Measurements from ENCODE around the gene TAF11L2. TPM values are rescaled to one million over a fixed set of nuclear protein-coding genes. Genes with fewer than 3 reads are reported as not detected.
"Not testable (repeated sequence)": the region's sequence is repeated elsewhere in the genome, so short reads cannot be mapped to it uniquely, and the experiment has no call there.

The TAF11L2 gene
- total RNA-seq = not detected
- long read RNA-seq, donor 1 = 0 reads
- long read RNA-seq, donor 2 = 0 reads

- DNase-seq (ENCODE audit: low spot score); intact Hi-C loops (cut with DNase I): not testable (repeated sequence)
Observed at GRCh38 chr5:17497931-17498330, at the start of gene TAF11L2. Gene TAF11L2, plus strand, starts transcription at chr5:17498231.

- DNase-seq (ENCODE audit: low spot score) = no peak
- intact Hi-C loops (cut with DNase I) = no loop called here
Observed at GRCh38 chr5:17448877-17449276, 49.2 kb upstream of the TAF11L2 start.

DNA sequence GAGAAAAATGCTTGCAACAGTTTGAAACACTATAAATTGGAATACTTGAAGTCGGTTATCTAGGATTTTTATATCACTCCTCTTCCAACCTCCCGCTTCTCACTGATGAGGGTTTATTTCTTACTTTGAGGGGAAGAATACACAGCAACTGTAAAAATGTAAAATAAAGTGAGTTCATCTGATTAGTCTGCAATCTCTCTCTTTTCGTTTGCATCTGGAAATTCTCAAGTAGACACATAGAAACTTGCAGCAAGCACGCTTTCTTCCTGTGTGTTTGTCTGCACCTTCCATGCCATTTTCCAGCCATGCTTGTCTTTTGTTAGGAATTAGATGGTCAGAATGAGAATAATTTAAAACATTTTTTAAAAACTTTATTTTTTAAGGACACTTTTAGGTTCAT, 45.1 kb upstream of the TAF11L2 start:
- intact Hi-C loops (cut with DNase I) = no loop called here
- no peak for DNase-seq (ENCODE audit: low spot score)

DNA sequence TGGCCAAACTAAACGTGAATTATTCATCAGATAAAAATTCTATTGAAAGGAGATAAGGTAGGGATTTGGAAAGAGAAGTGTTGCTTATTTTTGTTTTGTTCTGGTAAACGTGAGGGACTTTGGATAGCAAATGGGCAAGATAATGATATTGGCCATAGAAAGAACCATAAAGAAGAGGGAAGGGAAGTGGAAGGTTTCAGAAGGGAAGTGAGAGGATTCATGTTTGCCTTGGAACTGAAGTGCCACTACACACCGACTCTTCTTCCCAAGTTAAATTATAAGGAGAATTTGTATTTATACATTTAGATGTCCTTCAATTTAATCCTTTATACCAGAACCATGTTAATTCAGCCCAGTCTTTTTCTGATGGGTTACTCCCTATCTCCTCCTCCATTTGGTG, 42.1 kb upstream of the TAF11L2 start:
- DNase-seq (ENCODE audit: low spot score) = no peak
- intact Hi-C loops (cut with DNase I) = loop anchor here in 1 of 2 donors (5.0 kb wide), 1 partner anchor 954 kb away; no protein-coding TSS in a partner anchor

DNA sequence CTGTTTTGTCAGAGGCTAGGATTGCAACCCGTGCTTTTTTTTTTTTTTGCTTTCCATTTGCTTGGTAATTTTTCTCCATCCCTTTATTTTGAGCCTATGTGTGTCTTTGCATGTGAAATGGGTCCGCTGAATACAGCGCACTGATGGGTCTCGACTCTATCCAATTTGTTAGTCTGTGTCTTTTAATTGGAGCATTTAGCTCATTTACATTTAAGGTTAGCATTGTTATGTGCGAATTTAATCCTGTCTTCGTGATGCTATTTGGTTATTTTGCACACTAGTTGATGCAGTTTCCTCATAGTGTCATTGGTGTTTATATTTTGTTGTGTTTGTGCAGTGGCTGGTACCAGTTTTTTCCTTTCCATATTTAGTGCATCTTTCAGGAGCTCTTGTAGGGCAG, 36.2 kb upstream of the TAF11L2 start:
- DNase-seq (ENCODE audit: low spot score) = no peak
- intact Hi-C loops (cut with DNase I) = no loop called here

- DNase-seq (ENCODE audit: low spot score) = no peak
- intact Hi-C loops (cut with DNase I) = no loop called here
Observed at GRCh38 chr5:17463653-17464052, 34.4 kb upstream of the TAF11L2 start.

DNA sequence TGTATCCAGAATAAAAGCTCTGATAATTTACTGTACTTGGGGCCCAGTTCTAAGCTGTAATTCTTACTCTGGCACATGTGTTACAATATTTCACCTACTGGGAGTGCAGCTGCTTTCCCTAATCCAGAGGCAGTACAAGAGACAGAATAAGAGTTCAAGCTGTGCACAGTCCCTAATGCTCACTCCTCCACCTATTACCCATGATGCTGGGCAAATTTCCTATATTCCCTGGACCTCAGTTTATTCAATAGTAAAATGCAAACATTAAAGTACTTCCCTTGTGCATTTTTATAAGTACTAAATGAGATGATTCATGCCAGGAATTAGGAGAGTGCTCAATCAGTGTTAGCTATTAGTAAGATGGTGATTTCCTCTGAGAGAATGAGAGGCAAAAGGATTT, 28.0 kb upstream of the TAF11L2 start:
- intact Hi-C loops (cut with DNase I) = no loop called here
- no peak for DNase-seq (ENCODE audit: low spot score)

DNA sequence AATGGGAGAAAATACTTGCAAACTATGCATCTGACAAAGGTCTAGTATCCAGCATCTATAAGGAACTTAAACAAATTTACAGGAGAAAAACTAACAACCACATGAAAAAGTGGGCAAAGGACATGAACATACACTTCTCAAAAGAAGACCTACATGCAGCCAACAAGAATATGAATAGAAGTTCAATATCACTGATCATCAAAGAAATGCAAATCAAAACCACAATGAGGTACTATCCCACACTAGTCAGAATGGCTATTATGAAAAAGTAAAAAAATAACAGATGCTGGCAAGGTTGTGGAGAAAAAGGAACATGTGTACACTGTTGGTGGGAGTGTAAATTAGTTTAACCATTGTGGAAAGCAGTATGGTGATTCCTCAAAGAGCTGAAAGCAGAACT, 23.0 kb upstream of the TAF11L2 start:
- DNase-seq (ENCODE audit: low spot score); intact Hi-C loops (cut with DNase I): not testable (repeated sequence)

GRCh38 chr5:17477043-17477442, 21.0 kb upstream of the TAF11L2 start:
- intact Hi-C loops (cut with DNase I) = no loop called here
- no peak for DNase-seq (ENCODE audit: low spot score)

DNA sequence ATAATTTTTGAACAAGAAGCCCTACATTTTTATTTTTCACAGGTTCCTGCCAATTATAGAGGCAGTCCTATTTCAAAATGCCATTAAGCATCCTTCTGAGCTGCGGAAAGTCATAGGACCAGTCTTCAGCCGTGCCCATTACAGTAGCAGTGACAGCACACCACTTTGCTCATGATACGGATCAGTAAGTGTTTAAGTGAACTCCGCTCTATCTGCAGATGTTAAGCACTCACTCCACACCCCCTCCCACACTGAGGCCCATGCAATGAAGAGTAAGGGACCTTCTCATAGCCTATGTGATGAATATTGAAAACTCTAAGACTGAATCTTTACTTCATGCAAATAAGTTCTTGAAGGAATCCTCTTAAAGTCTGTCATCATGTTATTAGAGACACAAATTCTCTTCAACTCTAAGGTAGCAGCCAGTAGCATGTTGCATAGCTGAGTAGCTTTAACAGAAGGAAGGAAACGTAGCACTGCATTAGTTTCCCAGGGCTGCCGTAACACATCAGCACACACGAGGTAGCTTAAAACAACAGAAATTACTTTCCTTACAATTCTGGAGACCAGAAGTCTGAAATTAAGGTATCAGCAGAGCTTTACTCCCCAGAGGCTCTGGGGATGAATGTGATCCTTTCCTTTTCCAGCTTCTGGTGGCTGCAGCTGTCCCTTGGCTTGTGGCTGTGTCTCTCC, 20.3 kb upstream of the TAF11L2 start:
- DNase-seq (ENCODE audit: low spot score) = no peak

DNA sequence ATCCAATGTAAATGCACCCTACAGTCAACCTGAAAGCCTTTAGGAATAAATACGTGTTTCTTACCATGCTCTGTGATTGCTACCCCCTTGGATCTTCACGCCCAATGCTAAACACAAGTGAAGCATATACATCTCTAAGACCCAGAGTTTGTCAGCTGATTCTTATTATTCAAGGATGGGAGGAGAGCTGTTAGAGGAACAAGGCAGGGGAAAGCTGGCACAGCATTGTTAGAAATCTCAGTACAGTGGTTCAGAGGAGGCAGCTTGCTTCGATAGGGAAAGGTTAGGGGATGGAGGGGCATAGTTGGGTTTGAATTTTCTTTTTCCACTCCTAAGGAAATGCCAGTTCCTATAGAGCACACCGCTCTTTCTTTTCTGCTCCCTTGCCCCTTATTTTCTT, 16.7 kb upstream of the TAF11L2 start:
- no peak for DNase-seq (ENCODE audit: low spot score)
- intact Hi-C loops (cut with DNase I) = no loop called here

More for the DNA sequence above, 20.3 kb upstream of the TAF11L2 start:
- intact Hi-C loops (cut with DNase I) = no loop called here

DNA sequence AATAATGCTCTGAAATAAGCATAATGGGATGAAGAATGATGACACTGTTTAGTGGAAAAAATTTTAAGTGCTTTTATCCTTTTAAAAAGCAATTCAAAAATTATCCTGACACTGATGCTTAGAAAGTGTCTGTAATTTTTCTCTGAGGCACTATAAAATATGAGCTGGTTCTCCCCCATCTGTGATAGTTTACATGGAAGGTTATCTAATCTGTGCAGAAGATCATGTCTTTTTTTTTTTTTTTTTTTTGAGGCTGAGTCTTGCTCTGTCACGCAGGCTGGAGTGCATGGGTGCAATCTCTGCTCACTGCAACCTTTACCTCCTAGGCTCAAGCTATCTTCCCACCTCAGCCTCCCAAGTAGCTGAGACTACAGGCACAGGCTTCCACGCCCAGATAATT, 15.2 kb upstream of the TAF11L2 start:
- intact Hi-C loops (cut with DNase I) = no loop called here

GRCh38 chr5:17486464-17487173, 11.4 kb upstream of the TAF11L2 start:
- intact Hi-C loops (cut with DNase I) = not testable (repeated sequence)

More for the DNA sequence above, 15.2 kb upstream of the TAF11L2 start:
- no peak for DNase-seq (ENCODE audit: low spot score)

GRCh38 chr5:17487174-17487512, 10.9 kb upstream of the TAF11L2 start:
- no peak for DNase-seq (ENCODE audit: low spot score)
- intact Hi-C loops (cut with DNase I) = no loop called here

More at GRCh38 chr5:17486464-17487173, 11.4 kb upstream of the TAF11L2 start:
- DNase-seq (ENCODE audit: low spot score) = not testable (repeated sequence)

DNA sequence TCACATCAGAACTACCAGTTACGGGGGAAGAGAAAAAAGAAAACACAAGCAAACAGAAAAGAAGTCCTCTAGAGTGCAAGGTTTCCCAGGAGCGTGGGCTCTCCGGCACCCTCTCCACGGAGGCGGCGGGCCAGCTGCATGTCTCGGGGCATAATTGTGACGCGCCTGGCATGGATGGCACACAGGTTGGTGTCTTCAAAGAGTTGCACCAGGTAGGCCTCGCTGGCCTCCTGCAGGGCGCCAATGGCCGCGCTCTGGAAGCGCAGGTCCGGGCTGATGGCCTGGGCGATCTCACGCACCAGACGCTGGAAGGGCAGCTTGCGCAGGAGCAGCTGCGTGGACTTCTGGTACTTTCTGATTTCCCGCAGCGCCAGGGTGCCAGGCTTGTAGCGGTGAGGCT, 6.8 kb upstream of the TAF11L2 start:
- DNase-seq (ENCODE audit: low spot score); intact Hi-C loops (cut with DNase I): not testable (repeated sequence)

DNA sequence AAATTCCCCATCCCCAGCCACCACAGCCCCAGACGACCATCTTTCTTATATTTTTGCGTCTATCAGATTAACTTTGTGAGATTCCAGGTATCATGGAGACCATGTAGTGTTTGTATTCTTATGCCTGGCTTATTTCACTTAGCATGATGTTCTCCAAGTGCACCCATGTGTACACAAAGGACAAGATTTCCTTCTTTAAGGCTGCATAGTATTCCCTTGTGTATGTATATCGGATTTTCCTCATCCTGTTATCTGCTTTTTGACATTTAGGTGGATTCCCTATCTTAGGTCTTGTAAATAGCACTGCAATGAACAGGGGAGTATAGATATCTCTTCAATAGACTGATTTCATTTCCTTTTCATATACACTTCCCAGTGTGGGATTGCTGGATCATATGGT, 5.3 kb upstream of the TAF11L2 start:
- intact Hi-C loops (cut with DNase I) = no loop called here
- no peak for DNase-seq (ENCODE audit: low spot score)

GRCh38 chr5:17497446-17497845, 585 bp upstream of the TAF11L2 start:
- no peak for DNase-seq (ENCODE audit: low spot score)
- intact Hi-C loops (cut with DNase I) = no loop called here

DNA sequence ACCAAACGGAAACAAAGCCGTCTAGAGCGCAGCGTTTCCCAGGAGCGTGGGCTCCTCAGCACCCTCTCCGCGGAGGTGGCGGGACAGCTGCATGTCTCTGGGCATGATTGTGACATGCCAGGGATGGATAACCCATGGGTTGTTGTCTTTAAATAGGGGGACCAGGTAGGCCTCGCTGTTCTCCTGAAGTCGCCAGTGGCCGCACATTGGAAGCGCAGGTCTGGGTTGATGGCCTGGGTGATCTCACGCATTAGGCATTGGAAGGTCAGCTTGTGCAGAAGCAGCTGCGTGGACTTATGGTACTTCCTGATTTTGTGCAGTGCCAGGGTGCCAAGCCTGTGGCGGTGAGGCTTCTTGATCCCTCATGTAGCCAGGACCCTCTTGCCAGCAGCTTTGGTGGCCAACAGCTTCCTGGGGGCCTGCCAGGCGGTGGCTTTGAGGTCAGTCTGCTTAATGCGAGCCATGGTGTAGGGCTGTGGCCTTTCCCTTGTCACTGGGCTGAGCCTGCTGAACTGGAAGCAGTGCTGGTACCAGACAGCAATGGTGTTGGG, 13.8 kb downstream of the TAF11L2 start:
- intact Hi-C loops (cut with DNase I) = no loop called here

GRCh38 chr5:17517526-17517925, 19.5 kb downstream of the TAF11L2 start:
- intact Hi-C loops (cut with DNase I) = not testable (repeated sequence)
- DNase-seq (ENCODE audit: low spot score) = peak; percentile 91

More for the DNA sequence above, 13.8 kb downstream of the TAF11L2 start:
- no peak for DNase-seq (ENCODE audit: low spot score)

GRCh38 chr5:17518067-17518466, 20.0 kb downstream of the TAF11L2 start, which contains the start of gene TAF11L3:
Gene TAF11L3, plus strand, starts transcription at chr5:17518367.
- intact Hi-C loops (cut with DNase I); DNase-seq (ENCODE audit: low spot score): not testable (repeated sequence)
